Fibroblast of lung (primary cell): Measurements from ENCODE around the gene MRPL24.

Source experiments
- EZH2 ChIP-seq: IDR thresholded peaks from 2 replicates; pipeline ENCODE4 v1.5.1; 2012; ENCODE audit warnings: low read length, control low read depth, mild to moderate bottlenecking; ENCODE audit errors: missing control alignments
- TF ChIP-seq, protein P1 (sequence below), 2 donors: IDR thresholded peaks in 1 of 2; conservative IDR thresholded peaks in 1 of 2; 1 replicate in 1 of 2; 2 replicates in 1 of 2; pipeline ENCODE4 v1.5.1; 2011 to 2012; ENCODE audit warnings: low read length in 2 of 2, control low read depth in 1 of 2, inconsistent platforms in 1 of 2, low read depth in 1 of 2, mild to moderate bottlenecking in 1 of 2

DNA sequence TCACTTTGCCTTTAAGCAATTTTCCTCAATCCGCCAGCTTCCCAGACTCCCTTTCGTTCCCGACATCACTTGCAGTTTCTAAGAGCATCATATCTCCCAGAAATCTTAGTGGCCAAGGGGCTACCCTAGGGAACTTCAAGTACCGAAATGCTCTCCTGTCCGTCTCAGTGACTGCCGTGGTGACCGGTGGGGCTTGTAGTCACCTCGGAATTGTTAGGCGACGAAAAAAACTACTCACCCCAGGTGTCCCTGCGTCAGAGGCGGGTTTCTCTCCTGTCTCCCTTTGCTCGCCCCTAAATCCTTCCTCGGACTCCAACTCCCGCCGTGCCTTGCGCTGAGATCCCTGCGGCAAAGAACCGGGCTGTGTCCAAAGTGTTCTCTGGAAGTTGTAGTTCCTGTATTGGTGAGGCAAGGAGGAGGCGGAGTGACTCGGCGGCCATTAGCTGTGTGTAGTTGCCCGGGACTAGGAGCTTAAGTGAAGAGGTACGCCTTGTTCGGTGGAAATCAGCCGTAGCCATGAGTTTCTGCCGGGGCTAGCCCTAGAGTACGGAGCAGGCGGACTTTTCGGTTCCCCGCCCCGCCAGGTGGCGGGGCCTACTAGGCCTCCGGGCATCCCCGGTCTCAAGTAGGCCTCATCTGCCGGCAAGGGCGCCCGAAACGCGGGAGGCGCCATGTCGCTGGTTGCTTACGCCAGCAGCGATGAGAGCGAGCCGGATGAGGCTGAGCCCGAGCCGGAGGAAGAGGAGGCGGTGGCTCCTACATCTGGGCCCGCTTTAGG is 26.4 kb upstream of the MRPL24 start, which contains the start of gene PRCC:
- TF ChIP-seq EZH2, result no peak
- TF ChIP-seq, protein P1, sequence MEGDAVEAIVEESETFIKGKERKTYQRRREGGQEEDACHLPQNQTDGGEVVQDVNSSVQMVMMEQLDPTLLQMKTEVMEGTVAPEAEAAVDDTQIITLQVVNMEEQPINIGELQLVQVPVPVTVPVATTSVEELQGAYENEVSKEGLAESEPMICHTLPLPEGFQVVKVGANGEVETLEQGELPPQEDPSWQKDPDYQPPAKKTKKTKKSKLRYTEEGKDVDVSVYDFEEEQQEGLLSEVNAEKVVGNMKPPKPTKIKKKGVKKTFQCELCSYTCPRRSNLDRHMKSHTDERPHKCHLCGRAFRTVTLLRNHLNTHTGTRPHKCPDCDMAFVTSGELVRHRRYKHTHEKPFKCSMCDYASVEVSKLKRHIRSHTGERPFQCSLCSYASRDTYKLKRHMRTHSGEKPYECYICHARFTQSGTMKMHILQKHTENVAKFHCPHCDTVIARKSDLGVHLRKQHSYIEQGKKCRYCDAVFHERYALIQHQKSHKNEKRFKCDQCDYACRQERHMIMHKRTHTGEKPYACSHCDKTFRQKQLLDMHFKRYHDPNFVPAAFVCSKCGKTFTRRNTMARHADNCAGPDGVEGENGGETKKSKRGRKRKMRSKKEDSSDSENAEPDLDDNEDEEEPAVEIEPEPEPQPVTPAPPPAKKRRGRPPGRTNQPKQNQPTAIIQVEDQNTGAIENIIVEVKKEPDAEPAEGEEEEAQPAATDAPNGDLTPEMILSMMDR (conservative IDR thresholded peaks at IDR 0.05 in 1 of 2, IDR thresholded peaks at IDR 0.05 in 1 of 2; ENCODE audit: low read depth in 1 of 2, low read length in 2 of 2), result no peak
